IMR-90 (cell line): ENCODE data around the gene SELENOO. TPM values are rescaled to one million over a fixed set of nuclear protein-coding genes. Genes with fewer than 3 reads are reported as not detected.

Experiments
- ATAC-seq: fragments of 200-7000 bp; cut with Tn5 transposase; 2 replicates; pipeline ENCODE4 v1.9.1; 2020; ENCODE audit warnings: low read depth, mild to moderate bottlenecking, moderate library complexity
- BruUV-seq: library from RNA; stranded (reverse); fragments of 400-500 nt; replicated peaks from 2 replicates; lab custom pipeline; 2021; lab: Mats Ljungman, UMichigan
- CTCF ChIA-PET: fragments of 300-600 bp; formaldehyde crosslinking; extraction: SDS; loops from one replicate; lab custom pipeline; 2021; ENCODE audit warnings: antibody characterized with exemption; lab: Yijun Ruan, JAX
- POLR2A ChIA-PET: fragments of 300-600 bp; sonication (Branson Sonifier 250); formaldehyde crosslinking; loops from one replicate; lab custom pipeline; 2022; ENCODE audit warnings: antibody characterized with exemption; ENCODE audit not compliant: unreplicated experiment; lab: Charles Lee
- DNase-seq: peaks from one replicate; pipeline ENCODE4 v3.0.0; 2013
- H2AFZ ChIP-seq: replicated peaks from 2 replicates; pipeline ENCODE3; 2013; ENCODE audit warnings: low read length, mild to moderate bottlenecking; ENCODE audit not compliant: poor library complexity
- H2AK5ac ChIP-seq: 2 replicates; pipeline ENCODE4 v1.6.1; 2013; ENCODE audit warnings: low read depth, low read length, inconsistent platforms
- H2AK9ac ChIP-seq: replicated peaks from 2 replicates; pipeline ENCODE3; 2013; ENCODE audit warnings: mild to moderate bottlenecking, low read depth, low read length, moderate library complexity; ENCODE audit not compliant: poor library complexity
- H2BK120ac ChIP-seq: 2 replicates; pipeline ENCODE4 v1.6.1; 2013; ENCODE audit warnings: low read depth, low read length, inconsistent platforms
- H2BK15ac ChIP-seq: 3 replicates; pipeline ENCODE4 v1.6.1; 2013; ENCODE audit warnings: low read depth, low read length, inconsistent platforms
- H2BK20ac ChIP-seq: 2 replicates; pipeline ENCODE4 v1.6.1; 2013; ENCODE audit warnings: low read depth, mild to moderate bottlenecking, inconsistent platforms, low read length, moderate library complexity
- H2BK5ac ChIP-seq: 2 replicates; pipeline ENCODE4 v1.6.1; 2013; ENCODE audit warnings: mild to moderate bottlenecking, low read depth, low read length, inconsistent platforms; ENCODE audit not compliant: poor library complexity, severe bottlenecking
- H3K14ac ChIP-seq: replicated peaks from 2 replicates; pipeline ENCODE4 v1.6.1; 2013; ENCODE audit warnings: low read depth, low read length, inconsistent platforms
- H3K18ac ChIP-seq: 2 replicates; pipeline ENCODE4 v1.6.1; 2013; ENCODE audit warnings: low read depth, low read length, control low read depth
- H3K23ac ChIP-seq: 2 replicates; pipeline ENCODE4 v1.6.1; 2013; ENCODE audit warnings: low read depth, low read length, inconsistent platforms
- H3K27ac ChIP-seq: 2 replicates; pipeline ENCODE4 v1.5.1; 2013; ENCODE audit warnings: mild to moderate bottlenecking, control low read depth, low read length; ENCODE audit not compliant: insufficient read depth
- H3K27me3 ChIP-seq: 2 replicates; pipeline ENCODE4 v1.6.1; 2013; ENCODE audit warnings: low read length; ENCODE audit not compliant: control insufficient read depth, insufficient read depth
- H3K36me3 ChIP-seq: 2 replicates; pipeline ENCODE4 v1.6.1; 2013; ENCODE audit warnings: low read length, mixed read lengths; ENCODE audit not compliant: control insufficient read depth, insufficient read depth
- H3K4ac ChIP-seq: 2 replicates; pipeline ENCODE4 v1.6.1; 2013; ENCODE audit warnings: low read depth, low read length, inconsistent platforms
- H3K4me1 ChIP-seq: 2 replicates; pipeline ENCODE4 v1.6.1; 2013; ENCODE audit warnings: low read length, mixed read lengths; ENCODE audit not compliant: control insufficient read depth, insufficient read depth
- H3K4me2 ChIP-seq: 2 replicates; pipeline ENCODE4 v1.6.1; 2013; ENCODE audit warnings: low read depth, mild to moderate bottlenecking, control low read depth, low read length, moderate library complexity
- H3K4me3 ChIP-seq: 2 replicates; pipeline ENCODE4 v1.5.1; 2013; ENCODE audit warnings: low read depth, mild to moderate bottlenecking, control low read depth, low read length, moderate library complexity; ENCODE audit not compliant: insufficient read depth
- H3K56ac ChIP-seq: 2 replicates; pipeline ENCODE4 v1.6.1; 2013; ENCODE audit warnings: low read length, inconsistent platforms; ENCODE audit not compliant: insufficient read depth; ENCODE audit errors: extremely low read depth
- H3K79me1 ChIP-seq, 2 experiments: 2 replicates each; pipeline ENCODE4 v1.6.1; 2013; ENCODE audit warnings: low read length in 2 of 2, inconsistent platforms in 1 of 2, low read depth in 1 of 2
- H3K9ac ChIP-seq: 2 replicates; pipeline ENCODE4 v1.6.1; 2013; ENCODE audit warnings: low read depth, low read length, control low read depth
- H3K9me1 ChIP-seq: 2 replicates; pipeline ENCODE4 v1.6.1; 2013; ENCODE audit warnings: low read length, inconsistent platforms; ENCODE audit not compliant: insufficient read depth
- H3K9me3 ChIP-seq: 2 replicates; pipeline ENCODE4 v1.6.1; 2013; ENCODE audit warnings: low read length; ENCODE audit not compliant: control insufficient read depth, insufficient read depth
- H4K20me1 ChIP-seq: 2 replicates; pipeline ENCODE4 v1.6.1; 2013; ENCODE audit warnings: low read length, inconsistent platforms; ENCODE audit not compliant: insufficient read depth
- H4K5ac ChIP-seq: 2 replicates; pipeline ENCODE4 v1.6.1; 2013; ENCODE audit warnings: mild to moderate bottlenecking, low read depth, low read length, control low read depth
- H4K8ac ChIP-seq, 2 experiments: 2 replicates each; pipeline ENCODE4 v1.6.1; 2013; ENCODE audit warnings: low read depth in 2 of 2, low read length in 2 of 2, control low read depth in 1 of 2, inconsistent platforms in 1 of 2
- H4K91ac ChIP-seq: 2 replicates; pipeline ENCODE4 v1.6.1; 2013; ENCODE audit warnings: low read depth, low read length, inconsistent platforms; ENCODE audit not compliant: insufficient read depth
- BHLHE40 ChIP-seq: fragments of 150-350 bp; IDR thresholded peaks from 2 replicates; pipeline ENCODE4 v1.6.1; 2016; ENCODE audit warnings: mild to moderate bottlenecking, low read depth, low read length
- CEBPB ChIP-seq: IDR thresholded peaks from 2 replicates; pipeline ENCODE4 v1.6.1; 2012; ENCODE audit warnings: low read depth, low read length, improper control_type of control experiment
- CHD1 ChIP-seq: IDR thresholded peaks from 2 replicates; pipeline ENCODE4 v1.6.1; 2012; ENCODE audit warnings: low read depth, low read length, improper control_type of control experiment
- MAFK ChIP-seq: IDR thresholded peaks from 2 replicates; pipeline ENCODE4 v1.6.1; 2012; ENCODE audit warnings: low read depth, low read length, improper control_type of control experiment
- NFE2L2 ChIP-seq: fragments of 150-350 bp; IDR thresholded peaks from 2 replicates; pipeline ENCODE4 v1.6.1; 2016; ENCODE audit warnings: low read depth, mild to moderate bottlenecking, low read length
- POLR2A ChIP-seq: IDR thresholded peaks from 2 replicates; pipeline ENCODE4 v1.6.1; 2012; ENCODE audit warnings: mild to moderate bottlenecking, low read depth, low read length
- RAD21 ChIP-seq: IDR thresholded peaks from 2 replicates; pipeline ENCODE4 v1.6.1; 2012; ENCODE audit warnings: low read length, improper control_type of control experiment
- RCOR1 ChIP-seq: IDR thresholded peaks from 2 replicates; pipeline ENCODE4 v1.6.1; 2012; ENCODE audit warnings: mild to moderate bottlenecking, low read length, improper control_type of control experiment; ENCODE audit not compliant: insufficient replicate concordance
- RFX5 ChIP-seq: IDR thresholded peaks from 2 replicates; pipeline ENCODE4 v1.8.0; 2012; ENCODE audit warnings: low read depth, mild to moderate bottlenecking, low read length, moderate library complexity
- SMC3 ChIP-seq: fragments of 150-350 bp; IDR thresholded peaks from 2 replicates; pipeline ENCODE4 v1.6.1; 2016; ENCODE audit warnings: low read depth, mild to moderate bottlenecking, antibody characterized with exemption, low read length, moderate library complexity
- WGBS, 2 experiments: methylation state at CpG; one replicate each; pipeline versions ENCODE4 v1.1.5 to v1.1.7; 2013; ENCODE audit warnings: missing lambda C conversion rate in 2 of 2; ENCODE audit not compliant: insufficient read length in 1 of 2; ENCODE audit errors: extremely low coverage in 2 of 2; 5-methylcytosine and 5-hydroxymethylcytosine counted together
- dilution Hi-C: fragments of 300-500 bp; cut with HindIII; formaldehyde crosslinking; loops from one replicate; pipeline ENCODE4 v1.14.3; 2018; ENCODE audit warnings: low sequenced_read_pairs; ENCODE audit not compliant: unreplicated experiment
- in situ Hi-C: fragments of 300-500 bp; cut with MboI; formaldehyde crosslinking; loops from 3 replicates; pipeline ENCODE4 v1.14.3; 2019; ENCODE audit warnings: low sequenced_read_pairs, inconsistent platforms, mixed read lengths
- intact Hi-C: fragments of 100-400 bp; cut with micrococcal nuclease; formaldehyde crosslinking; loops from 2 replicates; pipeline ENCODE4 v1.10.0; 2022
- polyA plus RNA-seq, 3 experiments: library from polyadenylated mRNA; depleted of rRNA; stranded (reverse); fragments of >200 nt; gene quantifications; 2 replicates each; pipeline ENCODE4 v1.2.3, GENCODE V29; 2012; ENCODE audit warnings: low replicate concordance in 1 of 3
- total RNA-seq: library from RNA; depleted of rRNA; stranded (reverse); fragments of >200 nt; gene quantifications from 2 replicates; pipeline ENCODE4 v1.2.3, GENCODE V29; 2012
- TF ChIP-seq, protein P1 (sequence below): fragments of 150-350 bp; IDR thresholded peaks from 2 replicates; pipeline ENCODE4 v1.6.1; 2016; ENCODE audit warnings: low read depth, mild to moderate bottlenecking, low read length, moderate library complexity, borderline replicate concordance
- TF ChIP-seq, protein P2 (sequence below): fragments of 150-350 bp; IDR thresholded peaks from 2 replicates; pipeline ENCODE4 v1.6.1; 2017; ENCODE audit warnings: mild to moderate bottlenecking, antibody characterized with exemption, low read length, low read depth
- TF ChIP-seq, protein P3 (sequence below): conservative IDR thresholded peaks from 2 replicates; pipeline ENCODE4 v1.5.1; 2012; ENCODE audit warnings: mild to moderate bottlenecking, low read depth, low read length, improper control_type of control experiment

SELENOO gene
- total and polyA plus RNA-seq, 2 of the 4 experiments (the other 2 are of a cell fraction): 10.4 to 21.4 TPM

DNA sequence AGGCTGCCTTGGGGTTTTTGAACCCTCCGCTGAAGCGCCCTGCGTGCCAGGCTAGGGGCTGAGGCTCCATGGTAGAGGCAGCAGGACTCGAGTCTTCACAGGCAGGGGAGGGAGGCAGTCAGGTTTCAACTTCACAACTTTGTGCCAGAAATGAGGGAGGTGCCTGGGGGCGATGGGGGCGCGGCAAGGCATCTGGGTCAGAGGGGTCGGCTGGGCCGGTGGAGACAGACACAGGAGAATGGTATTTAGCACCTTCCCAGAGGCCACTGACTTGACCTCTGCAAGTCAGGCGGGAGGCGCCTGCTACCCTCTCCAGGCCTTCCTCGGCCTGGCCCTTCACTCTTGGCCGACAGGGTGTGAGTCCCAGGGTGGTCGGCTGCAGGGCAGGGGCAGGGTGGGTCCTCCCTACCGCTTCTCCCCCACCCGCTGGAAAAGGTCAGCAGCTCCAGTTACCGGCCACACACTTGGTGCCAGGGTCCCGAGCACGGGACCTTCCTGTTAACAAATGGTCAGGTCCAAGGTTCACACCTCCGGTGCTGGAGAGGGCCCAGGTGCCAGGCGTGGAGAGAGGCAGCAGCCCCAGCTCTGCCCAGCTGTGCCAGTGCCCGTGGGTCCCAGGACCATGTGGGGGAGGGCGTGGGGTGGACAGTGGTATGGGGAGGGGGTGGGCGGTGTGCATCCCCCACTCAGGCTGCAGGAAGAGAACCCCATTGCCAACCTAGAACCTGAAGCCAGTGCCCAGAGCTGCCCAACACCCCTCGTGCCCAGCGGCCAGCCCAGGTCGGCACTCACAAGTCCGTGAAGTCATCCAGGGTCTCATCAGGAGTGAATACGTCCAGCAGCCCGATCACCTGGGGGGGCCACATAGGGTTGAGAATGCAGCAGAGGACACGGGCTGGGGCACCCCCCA is 56.9 kb downstream of the SELENOO start:
- H3K23ac ChIP-seq: no peak overlapping the region
- no peak overlapping the region for H3K14ac ChIP-seq
- H3K27ac ChIP-seq: no peak overlapping the region
- H3K4me3 ChIP-seq: no peak overlapping the region
- H3K79me1 ChIP-seq: peaks cover 9 to 43% of the 10 kb centered on the region in 2 experiments; a peak in 3 of 4 replicates
- H2AFZ ChIP-seq: no peak overlapping the region
- H3K9me1 ChIP-seq: peaks cover 4% of the 10 kb centered on the region; the same call in 1 of the 2 replicates
- dilution Hi-C loops (no loop called here), in situ Hi-C loops (no loop called here), intact Hi-C loops (no loop called here)
- TF ChIP-seq CEBPB (no peak), POLR2A (no peak), RCOR1 (no peak), RFX5 (no peak), BHLHE40 (no peak), RAD21 (no peak), SMC3 (no peak), MAFK (no peak), NFE2L2 (no peak), CHD1 (no peak)
- TF ChIP-seq, protein P1, sequence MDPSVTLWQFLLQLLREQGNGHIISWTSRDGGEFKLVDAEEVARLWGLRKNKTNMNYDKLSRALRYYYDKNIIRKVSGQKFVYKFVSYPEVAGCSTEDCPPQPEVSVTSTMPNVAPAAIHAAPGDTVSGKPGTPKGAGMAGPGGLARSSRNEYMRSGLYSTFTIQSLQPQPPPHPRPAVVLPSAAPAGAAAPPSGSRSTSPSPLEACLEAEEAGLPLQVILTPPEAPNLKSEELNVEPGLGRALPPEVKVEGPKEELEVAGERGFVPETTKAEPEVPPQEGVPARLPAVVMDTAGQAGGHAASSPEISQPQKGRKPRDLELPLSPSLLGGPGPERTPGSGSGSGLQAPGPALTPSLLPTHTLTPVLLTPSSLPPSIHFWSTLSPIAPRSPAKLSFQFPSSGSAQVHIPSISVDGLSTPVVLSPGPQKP: no peak
- TF ChIP-seq, protein P2, sequence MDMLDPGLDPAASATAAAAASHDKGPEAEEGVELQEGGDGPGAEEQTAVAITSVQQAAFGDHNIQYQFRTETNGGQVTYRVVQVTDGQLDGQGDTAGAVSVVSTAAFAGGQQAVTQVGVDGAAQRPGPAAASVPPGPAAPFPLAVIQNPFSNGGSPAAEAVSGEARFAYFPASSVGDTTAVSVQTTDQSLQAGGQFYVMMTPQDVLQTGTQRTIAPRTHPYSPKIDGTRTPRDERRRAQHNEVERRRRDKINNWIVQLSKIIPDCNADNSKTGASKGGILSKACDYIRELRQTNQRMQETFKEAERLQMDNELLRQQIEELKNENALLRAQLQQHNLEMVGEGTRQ: no peak
- TF ChIP-seq, protein P3, sequence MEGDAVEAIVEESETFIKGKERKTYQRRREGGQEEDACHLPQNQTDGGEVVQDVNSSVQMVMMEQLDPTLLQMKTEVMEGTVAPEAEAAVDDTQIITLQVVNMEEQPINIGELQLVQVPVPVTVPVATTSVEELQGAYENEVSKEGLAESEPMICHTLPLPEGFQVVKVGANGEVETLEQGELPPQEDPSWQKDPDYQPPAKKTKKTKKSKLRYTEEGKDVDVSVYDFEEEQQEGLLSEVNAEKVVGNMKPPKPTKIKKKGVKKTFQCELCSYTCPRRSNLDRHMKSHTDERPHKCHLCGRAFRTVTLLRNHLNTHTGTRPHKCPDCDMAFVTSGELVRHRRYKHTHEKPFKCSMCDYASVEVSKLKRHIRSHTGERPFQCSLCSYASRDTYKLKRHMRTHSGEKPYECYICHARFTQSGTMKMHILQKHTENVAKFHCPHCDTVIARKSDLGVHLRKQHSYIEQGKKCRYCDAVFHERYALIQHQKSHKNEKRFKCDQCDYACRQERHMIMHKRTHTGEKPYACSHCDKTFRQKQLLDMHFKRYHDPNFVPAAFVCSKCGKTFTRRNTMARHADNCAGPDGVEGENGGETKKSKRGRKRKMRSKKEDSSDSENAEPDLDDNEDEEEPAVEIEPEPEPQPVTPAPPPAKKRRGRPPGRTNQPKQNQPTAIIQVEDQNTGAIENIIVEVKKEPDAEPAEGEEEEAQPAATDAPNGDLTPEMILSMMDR: no peak
- no peak overlapping the region for H2BK120ac ChIP-seq
- H4K5ac ChIP-seq: no peak overlapping the region
- H3K4me1 ChIP-seq: peaks cover 17% of the 10 kb centered on the region
- no peak overlapping the region for H4K91ac ChIP-seq
- H4K8ac ChIP-seq: no peak overlapping the region
- CTCF ChIA-PET: no interaction called here
- no peak overlapping the region for H2AK9ac ChIP-seq
- H2AK5ac ChIP-seq: no peak overlapping the region
- no peak overlapping the region for H3K56ac ChIP-seq
- BruUV-seq: no TSS peak
- no peak for ATAC-seq
- H4K20me1 ChIP-seq: peaks cover 25% of the 10 kb centered on the region
- no peak overlapping the region for H3K4ac ChIP-seq
- no peak overlapping the region for H2BK5ac ChIP-seq
- no peak overlapping the region for H3K18ac ChIP-seq
- WGBS, 2 experiments: 82% methylated on average over 14 of the region's 31 CpGs; no CpG with 5 or more reads in 1 of the 2 experiments
- H2BK15ac ChIP-seq: no peak overlapping the region
- H3K27me3 ChIP-seq: no peaks in the 10 kb centered on the region
- DNase-seq: no peak
- H3K9ac ChIP-seq: no peak overlapping the region
- H2BK20ac ChIP-seq: no peak overlapping the region
- peaks cover 35% of the 10 kb centered on the region; the same call in 1 of the 2 replicates for H3K36me3 ChIP-seq
- POLR2A ChIA-PET: no interaction called here
- H3K9me3 ChIP-seq: no peaks in the 10 kb centered on the region
- H3K4me2 ChIP-seq: no peak overlapping the region
